Measurements from ENCODE around the gene ACSF2. TPM values are rescaled to one million over a fixed set of nuclear protein-coding genes. Genes with fewer than 3 reads are reported as not detected.
A peak's percentile ranks its signal among the peaks of the same experiment; 100 is the strongest.

Gene ACSF2
- total and polyA plus RNA-seq, 8 donors = 16.1 to 172 (median 67.9) TPM

DNA sequence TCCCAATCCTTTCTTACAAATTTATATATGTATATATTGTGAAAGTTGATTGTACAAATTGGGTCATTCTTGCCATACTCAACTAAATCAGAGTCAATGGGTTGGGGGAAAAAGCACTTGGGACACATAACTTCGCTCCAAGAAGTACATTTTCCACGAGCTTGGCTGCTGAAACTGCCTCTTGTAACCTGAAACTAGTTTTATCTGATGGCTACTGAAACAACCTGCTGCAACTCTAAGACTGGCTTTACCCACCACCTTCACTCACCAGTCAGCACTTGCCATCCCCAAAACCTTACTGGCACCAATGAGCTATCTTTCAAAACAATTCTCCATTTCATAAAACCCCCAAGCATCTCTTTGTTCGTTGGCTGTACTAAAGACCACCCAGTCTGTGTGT lies 67.7 kb downstream of the ACSF2 start:
- TF ChIP-seq, protein P1, sequence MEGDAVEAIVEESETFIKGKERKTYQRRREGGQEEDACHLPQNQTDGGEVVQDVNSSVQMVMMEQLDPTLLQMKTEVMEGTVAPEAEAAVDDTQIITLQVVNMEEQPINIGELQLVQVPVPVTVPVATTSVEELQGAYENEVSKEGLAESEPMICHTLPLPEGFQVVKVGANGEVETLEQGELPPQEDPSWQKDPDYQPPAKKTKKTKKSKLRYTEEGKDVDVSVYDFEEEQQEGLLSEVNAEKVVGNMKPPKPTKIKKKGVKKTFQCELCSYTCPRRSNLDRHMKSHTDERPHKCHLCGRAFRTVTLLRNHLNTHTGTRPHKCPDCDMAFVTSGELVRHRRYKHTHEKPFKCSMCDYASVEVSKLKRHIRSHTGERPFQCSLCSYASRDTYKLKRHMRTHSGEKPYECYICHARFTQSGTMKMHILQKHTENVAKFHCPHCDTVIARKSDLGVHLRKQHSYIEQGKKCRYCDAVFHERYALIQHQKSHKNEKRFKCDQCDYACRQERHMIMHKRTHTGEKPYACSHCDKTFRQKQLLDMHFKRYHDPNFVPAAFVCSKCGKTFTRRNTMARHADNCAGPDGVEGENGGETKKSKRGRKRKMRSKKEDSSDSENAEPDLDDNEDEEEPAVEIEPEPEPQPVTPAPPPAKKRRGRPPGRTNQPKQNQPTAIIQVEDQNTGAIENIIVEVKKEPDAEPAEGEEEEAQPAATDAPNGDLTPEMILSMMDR (IDR thresholded peaks at IDR 0.05) = no peak
- no peak for TF ChIP-seq POLR2AphosphoS5 (IDR thresholded peaks at IDR 0.05)
- no peak for TF ChIP-seq EP300 (IDR thresholded peaks at IDR 0.05)
- TF ChIP-seq POLR2A (IDR thresholded peaks at IDR 0.05) = no peak
- 30 to 50% (median 38%) methylated on average over 3 of the region's 3 CpGs for WGBS, 5 donors
- no peaks in the 10 kb centered on the region for H3K9me3 ChIP-seq
- intact Hi-C loops (cut with DNase I; ENCODE audit: low total_unique reads) = no loop called here
- no peaks in the 10 kb centered on the region for H3K4me1 ChIP-seq
- peaks cover 0 to 1% (median 0%) of the 10 kb centered on the region in 4 donors for H3K36me3 ChIP-seq
- H3K4me3 ChIP-seq = no peak overlapping the region
- no peak overlapping the region for H3K27ac ChIP-seq
- H3K27me3 ChIP-seq = no peaks in the 10 kb centered on the region
- no peak for DNase-seq

DNA sequence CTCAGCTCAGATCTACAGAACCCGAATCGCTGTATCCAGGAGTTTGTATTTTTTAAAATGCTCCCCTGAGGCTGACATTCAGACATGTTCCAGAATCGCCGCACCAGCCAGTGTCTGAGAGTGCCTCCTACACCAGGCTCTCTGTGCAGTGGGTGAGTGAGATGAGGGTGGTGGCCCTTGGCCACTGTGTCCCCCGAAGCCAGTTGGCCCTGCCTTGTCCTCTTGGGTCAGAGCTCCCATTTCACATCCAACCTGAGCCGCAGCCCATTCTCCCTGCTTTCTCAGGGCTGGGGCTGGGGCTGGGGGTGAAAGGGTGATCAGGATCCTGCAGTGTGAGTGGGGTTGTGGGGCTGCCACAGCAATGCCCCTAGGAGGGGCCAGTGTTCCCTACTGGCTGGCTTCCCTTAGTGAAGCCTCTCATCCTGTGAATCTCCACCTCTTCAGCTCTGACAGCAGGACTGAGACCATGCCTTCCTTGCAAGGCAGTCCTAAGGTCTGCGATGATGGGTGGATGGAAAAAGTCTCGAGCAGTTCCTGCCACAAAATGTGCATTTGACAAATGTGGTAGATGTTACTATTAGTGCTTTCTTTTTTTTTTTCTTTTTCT lies 69.3 kb downstream of the ACSF2 start:
- Histone ChIP-seq H3K36me3 (no peaks in the 10 kb centered on the region), H3K27me3 (no peaks in the 10 kb centered on the region), H3K27ac (no peak overlapping the region), H3K4me1 (no peaks in the 10 kb centered on the region), H3K4me3 (no peak overlapping the region), H3K9me3 (no peaks in the 10 kb centered on the region)
- intact Hi-C loops (cut with DNase I; ENCODE audit: low total_unique reads) = no loop called here
- DNase-seq = no peak
- WGBS, 5 donors = 80 to 96% (median 89%) methylated on average over 7 to 8 of the region's 8 CpGs
- TF ChIP-seq POLR2AphosphoS5 (IDR thresholded peaks at IDR 0.05) (no peak), POLR2A (IDR thresholded peaks at IDR 0.05) (no peak), EP300 (IDR thresholded peaks at IDR 0.05) (no peak)
- TF ChIP-seq, protein P1 (IDR thresholded peaks at IDR 0.05) = no peak

DNA sequence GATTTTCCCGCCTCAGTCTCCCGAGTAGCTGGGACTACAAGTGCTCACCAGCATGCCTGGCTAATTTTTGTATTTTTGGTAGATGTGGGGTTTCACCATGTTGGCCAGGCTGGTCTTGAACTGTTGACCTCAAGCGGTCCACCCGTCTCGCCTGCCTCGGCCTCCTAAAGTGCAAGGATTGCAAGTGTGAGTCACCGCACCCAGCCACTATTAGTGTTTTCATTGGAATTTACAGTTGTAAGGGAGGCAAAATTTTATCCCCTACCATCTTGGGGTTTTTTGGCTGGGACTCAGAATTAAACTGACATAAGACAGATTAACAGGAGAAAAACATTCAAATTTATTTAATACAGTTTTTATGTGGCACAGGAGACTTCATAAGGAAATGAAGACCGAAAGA lies 69.9 kb downstream of the ACSF2 start:
- Histone ChIP-seq H3K36me3 (no peaks in the 10 kb centered on the region), H3K4me3 (no peak overlapping the region), H3K4me1 (no peaks in the 10 kb centered on the region), H3K9me3 (no peaks in the 10 kb centered on the region), H3K27ac (no peak overlapping the region), H3K27me3 (no peaks in the 10 kb centered on the region)
- no peak for TF ChIP-seq EP300 (IDR thresholded peaks at IDR 0.05)
- TF ChIP-seq, protein P1 (IDR thresholded peaks at IDR 0.05) = no peak
- no peak for TF ChIP-seq POLR2A (IDR thresholded peaks at IDR 0.05)
- no peak for TF ChIP-seq POLR2AphosphoS5 (IDR thresholded peaks at IDR 0.05)
- WGBS, 5 donors = 90 to 97% (median 94%) methylated on average over 8 of the region's 8 CpGs
- intact Hi-C loops (cut with DNase I; ENCODE audit: low total_unique reads) = no loop called here
- DNase-seq = no peak

DNA sequence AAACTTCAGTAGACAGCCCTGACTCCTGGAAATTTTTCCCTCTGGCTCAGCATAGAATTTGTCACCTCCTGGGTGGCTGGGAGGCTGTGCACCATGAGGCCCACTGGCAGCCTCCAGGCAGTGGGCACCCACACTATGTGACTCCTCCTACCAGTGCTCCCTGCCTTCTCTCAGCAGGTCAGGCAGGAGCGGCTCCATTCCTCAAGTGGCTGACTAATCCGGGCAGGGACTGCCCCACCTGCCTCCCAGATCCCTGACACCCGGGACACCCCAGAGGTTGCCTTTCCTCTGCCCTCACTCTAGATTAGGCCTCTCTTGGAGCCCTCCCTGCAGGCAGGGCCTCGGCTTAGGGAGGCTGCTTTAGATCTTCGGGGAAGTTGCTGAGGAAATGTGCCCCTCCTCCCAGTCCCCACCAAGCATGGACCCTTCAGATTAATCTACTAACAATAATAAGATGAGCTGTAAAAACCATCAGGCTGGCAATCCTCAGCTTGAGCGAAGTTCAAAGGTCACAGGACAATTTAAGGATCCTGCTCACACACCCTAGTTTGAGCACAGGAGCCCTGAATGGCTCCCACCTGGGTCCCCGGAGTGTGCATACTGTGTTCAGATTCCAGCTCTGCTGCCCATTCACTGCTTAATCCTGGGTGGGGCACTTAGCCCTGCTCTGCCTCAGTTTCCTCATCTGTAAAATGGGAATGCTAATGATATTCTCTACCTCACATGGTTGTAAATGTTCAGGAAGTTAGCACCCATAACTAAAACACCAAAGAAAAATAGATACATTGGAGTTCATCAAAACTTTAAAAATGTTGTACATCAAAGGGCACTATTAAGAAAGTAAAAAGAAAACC lies 72.2 kb downstream of the ACSF2 start:
- Histone ChIP-seq H3K4me3 (no peak overlapping the region), H3K27ac (no peak overlapping the region), H3K4me1 (no peaks in the 10 kb centered on the region), H3K36me3 (no peaks in the 10 kb centered on the region), H3K9me3 (no peaks in the 10 kb centered on the region), H3K27me3 (no peaks in the 10 kb centered on the region)
- DNase-seq = peak in 1 of 2 donors; percentile 43
- WGBS, 5 donors = 66 to 72% (median 70%) methylated on average over 5 to 7 of the region's 7 CpGs
- intact Hi-C loops (cut with DNase I; ENCODE audit: low total_unique reads) = no loop called here
- TF ChIP-seq EP300 (IDR thresholded peaks at IDR 0.05) (no peak), POLR2AphosphoS5 (IDR thresholded peaks at IDR 0.05) (no peak), POLR2A (IDR thresholded peaks at IDR 0.05) (no peak)
- TF ChIP-seq, protein P1 (IDR thresholded peaks at IDR 0.05) = no peak
